Amniotic stem cell (primary cell): ENCODE results near the gene PTGES2.

Experiments used
- DNase-seq: peaks from one replicate; lab custom pipeline; 2025; lab: John Stamatoyannopoulos, UW

Gene PTGES2

GRCh38 chr9:128103589-128103962 lies 24.0 kb downstream of the PTGES2 start:
- DNase-seq, result no peak

GRCh38 chr9:128102861-128103588 lies 24.5 kb downstream of the PTGES2 start:
- DNase-seq, result no peak

- no peak for DNase-seq
Observed at GRCh38 chr9:128102196-128102595, 25.3 kb downstream of the PTGES2 start.

GRCh38 chr9:128101690-128102089 lies 25.8 kb downstream of the PTGES2 start:
- DNase-seq, result no peak

- no peak for DNase-seq
Observed at GRCh38 chr9:128101231-128101661, 26.3 kb downstream of the PTGES2 start.

GRCh38 chr9:128100581-128100980 lies 26.9 kb downstream of the PTGES2 start:
- DNase-seq, result no peak

GRCh38 chr9:128099932-128100491 lies 27.5 kb downstream of the PTGES2 start:
- DNase-seq, result no peak

- no peak for DNase-seq
Observed at GRCh38 chr9:128099231-128099931, 28.1 kb downstream of the PTGES2 start.

GRCh38 chr9:128098297-128099230 lies 29.0 kb downstream of the PTGES2 start:
- peak; percentile 97 for DNase-seq

- no peak for DNase-seq
Observed at GRCh38 chr9:128097543-128098296, 29.8 kb downstream of the PTGES2 start.

- DNase-seq, result no peak
Observed at GRCh38 chr9:128096616-128097536, 30.7 kb downstream of the PTGES2 start.

- no peak for DNase-seq
Observed at GRCh38 chr9:128094950-128095544, 32.5 kb downstream of the PTGES2 start.

GRCh38 chr9:128094166-128094949 lies 33.2 kb downstream of the PTGES2 start:
- peak; percentile 98 for DNase-seq

- DNase-seq, result no peak
Observed at GRCh38 chr9:128093011-128093410, 34.5 kb downstream of the PTGES2 start.

GRCh38 chr9:128092199-128092977 lies 35.1 kb downstream of the PTGES2 start:
- no peak for DNase-seq

GRCh38 chr9:128091571-128091970 lies 36.0 kb downstream of the PTGES2 start:
- DNase-seq, result no peak

GRCh38 chr9:128091144-128091543 lies 36.4 kb downstream of the PTGES2 start:
- peak; percentile 45 for DNase-seq

GRCh38 chr9:128089299-128089698 lies 38.2 kb downstream of the PTGES2 start:
- no peak for DNase-seq
